Breast epithelium (tissue), 4 donors: ENCODE data around the gene SHISA7. TPM values are rescaled to one million over a fixed set of nuclear protein-coding genes. Genes with fewer than 3 reads are reported as not detected.

ENCODE experiments used
- DNase-seq, 2 donors: peaks; one replicate each; pipeline ENCODE4 v3.0.0-alpha.2; 2019; ENCODE audit warnings: low spot score in 2 of 2
- H3K27ac ChIP-seq, 2 donors: fragments of 200-600 bp; sonication (generic) in 1 of 2; one replicate each; pipeline ENCODE4 v1.5.1; 2016 to 2019; ENCODE audit warnings: mild to moderate bottlenecking in 1 of 2
- H3K27me3 ChIP-seq, 2 donors: fragments of 200-600 bp; sonication (generic) in 1 of 2; one replicate each; pipeline versions ENCODE4 v1.5.1 to v1.6.0; 2017 to 2019; ENCODE audit warnings: control low read depth in 1 of 2, mild to moderate bottlenecking in 1 of 2
- H3K36me3 ChIP-seq: fragments of 200-600 bp; one replicate; pipeline ENCODE4 v1.5.1; 2019
- H3K4me1 ChIP-seq, 2 donors: fragments of 200-600 bp; sonication (generic); one replicate each; pipeline ENCODE4 v1.5.1; 2016 to 2019; ENCODE audit warnings: control low read depth in 1 of 2
- H3K4me3 ChIP-seq, 3 donors: fragments of 200-600 bp; sonication (generic); 1 replicate in 2 of 3; 2 replicates in 1 of 3; pipeline ENCODE4 v1.5.1; 2016 to 2019; ENCODE audit warnings: mild to moderate bottlenecking in 3 of 3, moderate library complexity in 2 of 3
- H3K9me3 ChIP-seq, 2 donors: fragments of 200-600 bp; sonication (generic) in 1 of 2; one replicate each; pipeline ENCODE4 v1.5.1; 2016 to 2019; ENCODE audit warnings: control low read depth in 1 of 2
- CTCF ChIP-seq, 3 donors: fragments of 450-650 bp; IDR thresholded peaks; one replicate each; pipeline ENCODE4 v1.5.1; 2016 to 2017; ENCODE audit warnings: antibody characterized with exemption in 3 of 3, mild to moderate bottlenecking in 3 of 3, moderate library complexity in 3 of 3
- POLR2A ChIP-seq: fragments of 450-650 bp; IDR thresholded peaks from one replicate; pipeline ENCODE4 v1.6.1; 2016; ENCODE audit warnings: antibody characterized with exemption, mild to moderate bottlenecking, moderate library complexity
- POLR2AphosphoS5 ChIP-seq, 3 donors: sonication (generic); formaldehyde crosslinking; IDR thresholded peaks; one replicate each; pipeline ENCODE4 v1.6.1; 2017; ENCODE audit warnings: antibody characterized with exemption in 3 of 3
- intact Hi-C: fragments of 100-400 bp; cut with DNase I; formaldehyde crosslinking; loops from one replicate; pipeline ENCODE4 v1.15.1; 2023; ENCODE audit warnings: low total_unique reads
- total RNA-seq, 3 donors: library from RNA; depleted of rRNA; stranded (reverse); fragments of >200 nt; gene quantifications; one replicate each; pipeline ENCODE4 v1.1.0, GENCODE V29; 2016

Gene SHISA7
- total RNA-seq, 3 donors from 2014 or later: 0.29 TPM; not detected in 2

GRCh38 chr19:55436847-55437246 lies 6.3 kb downstream of the SHISA7 start:
- Histone ChIP-seq H3K36me3 (no peaks in the 10 kb centered on the region), H3K27me3 (peaks cover 12 to 82% of the 10 kb centered on the region in 2 donors), H3K4me3 (no peak overlapping the region), H3K27ac (no peak overlapping the region), H3K4me1 (no peaks in the 10 kb centered on the region), H3K9me3 (no peaks in the 10 kb centered on the region)
- intact Hi-C loops: no loop called here
- DNase-seq: no peak
- TF ChIP-seq POLR2AphosphoS5 (IDR thresholded peaks at IDR 0.05): no peak
- no peak for TF ChIP-seq CTCF (IDR thresholded peaks at IDR 0.05)
- TF ChIP-seq POLR2A: no peak

GRCh38 chr19:55435020-55435419 lies 8.1 kb downstream of the SHISA7 start:
- TF ChIP-seq CTCF (IDR thresholded peaks at IDR 0.05) (no peak), POLR2A (no peak), POLR2AphosphoS5 (IDR thresholded peaks at IDR 0.05) (no peak)
- DNase-seq: no peak
- intact Hi-C loops: no loop called here
- Histone ChIP-seq H3K27ac (no peak overlapping the region), H3K36me3 (no peaks in the 10 kb centered on the region), H3K9me3 (no peaks in the 10 kb centered on the region), H3K4me3 (no peak overlapping the region), H3K4me1 (no peaks in the 10 kb centered on the region), H3K27me3 (peaks cover 6 to 81% of the 10 kb centered on the region in 2 donors)

- TF ChIP-seq POLR2A (no peak), POLR2AphosphoS5 (IDR thresholded peaks at IDR 0.05) (no peak), CTCF (IDR thresholded peaks at IDR 0.05) (no peak)
- no peak for DNase-seq
- peaks cover 5 to 81% of the 10 kb centered on the region in 2 donors for H3K27me3 ChIP-seq
- H3K36me3 ChIP-seq: no peaks in the 10 kb centered on the region
- H3K4me1 ChIP-seq: no peaks in the 10 kb centered on the region
- H3K4me3 ChIP-seq: no peak overlapping the region
- H3K9me3 ChIP-seq: no peaks in the 10 kb centered on the region
- intact Hi-C loops: no loop called here
- no peak overlapping the region for H3K27ac ChIP-seq
Measured at GRCh38 chr19:55434356-55434919, 8.7 kb downstream of the SHISA7 start.

- TF ChIP-seq POLR2AphosphoS5 (IDR thresholded peaks at IDR 0.05) (no peak), POLR2A (no peak), CTCF (IDR thresholded peaks at IDR 0.05) (no peak)
- H3K27ac ChIP-seq: no peak overlapping the region
- intact Hi-C loops: no loop called here
Measured at GRCh38 chr19:55433292-55433691, 9.8 kb downstream of the SHISA7 start.

GRCh38 chr19:55432241-55432959 lies 10.7 kb downstream of the SHISA7 start:
- no peaks in the 10 kb centered on the region for H3K9me3 ChIP-seq
- H3K36me3 ChIP-seq: no peaks in the 10 kb centered on the region
- TF ChIP-seq POLR2A (no peak), POLR2AphosphoS5 (IDR thresholded peaks at IDR 0.05) (no peak), CTCF (IDR thresholded peaks at IDR 0.05) (no peak)
- no peak overlapping the region for H3K27ac ChIP-seq
- no peak for DNase-seq
- intact Hi-C loops: no loop called here
- peaks cover 0 to 65% of the 10 kb centered on the region in 2 donors for H3K27me3 ChIP-seq
- no peak overlapping the region for H3K4me3 ChIP-seq
- H3K4me1 ChIP-seq: no peaks in the 10 kb centered on the region

More at GRCh38 chr19:55433292-55433691, 9.8 kb downstream of the SHISA7 start:
- peaks cover 0 to 74% of the 10 kb centered on the region in 2 donors for H3K27me3 ChIP-seq
- no peaks in the 10 kb centered on the region for H3K36me3 ChIP-seq
- no peaks in the 10 kb centered on the region for H3K4me1 ChIP-seq
- no peaks in the 10 kb centered on the region for H3K9me3 ChIP-seq
- DNase-seq: no peak
- H3K4me3 ChIP-seq: no peak overlapping the region
